ENCODE data around the gene DYNC1H1. TPM values are rescaled to one million over a fixed set of nuclear protein-coding genes. Genes with fewer than 3 reads are reported as not detected.

DYNC1H1 gene
- total RNA-seq, 1 donor from 2014 or later = 237 TPM

DNA sequence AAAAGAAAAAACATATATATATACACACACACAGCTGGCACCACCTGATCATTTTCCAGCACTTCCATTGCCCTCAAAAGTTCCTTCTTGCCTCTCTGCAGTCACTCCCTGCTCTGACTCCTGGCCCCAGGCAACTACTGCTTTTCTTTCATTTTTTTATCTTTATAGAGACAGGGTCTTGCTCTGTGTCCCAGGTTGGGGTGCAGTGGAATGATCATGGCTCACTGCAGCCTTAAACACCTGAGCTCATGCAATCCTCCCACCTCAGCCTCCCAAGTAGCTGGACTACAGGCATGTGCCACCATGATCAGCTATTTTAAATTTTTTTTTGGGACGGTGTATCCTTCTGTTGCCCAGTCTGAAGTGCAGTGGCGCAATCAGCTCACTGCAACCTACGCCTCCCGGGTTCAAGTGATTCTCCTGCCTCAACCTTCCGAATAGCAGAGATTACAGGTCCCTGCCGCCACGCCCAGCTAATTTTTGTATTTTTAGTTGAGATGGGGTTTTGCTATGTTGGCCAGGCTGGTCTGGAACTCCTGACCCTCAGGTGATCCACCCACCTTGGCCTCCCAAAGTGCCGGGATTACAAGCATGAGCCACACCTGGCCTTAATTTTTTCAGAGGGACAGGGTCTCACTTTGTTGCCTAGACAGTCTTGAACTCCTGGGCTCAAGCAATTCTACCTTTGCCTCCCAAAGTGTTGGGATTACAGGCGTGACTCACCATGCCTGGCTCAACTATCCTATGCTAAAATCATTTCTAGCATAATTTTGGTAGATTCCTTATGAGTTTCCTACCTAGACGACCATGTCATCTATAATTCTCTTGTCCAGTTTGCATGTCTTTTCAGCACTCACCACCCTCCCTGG lies 114.7 kb downstream of the DYNC1H1 start:
- H3K4me2 ChIP-seq = no peak overlapping the region
- H3K27ac ChIP-seq = no peak overlapping the region
- peaks cover 67% of the 10 kb centered on the region for H3F3A ChIP-seq (ENCODE audit: low read depth)
- H2AFZ ChIP-seq (replicated peaks) = no peak overlapping the region
- H4K20me1 ChIP-seq (ENCODE audit: low read depth) = peaks cover 31% of the 10 kb centered on the region
- Mint-ChIP-seq H3K4me1 (peaks cover 21% of the 10 kb centered on the region), H3K9me3 (peaks cover 2% of the 10 kb centered on the region), H3K4me3 (no peak overlapping the region), H3K27me3 (ENCODE audit: insufficient read depth, low read depth) (peaks cover 4% of the 10 kb centered on the region), H3K36me3 (peaks cover 52% of the 10 kb centered on the region), H3K27ac (no peak overlapping the region)
- no peak for TF ChIP-seq EZH2phosphoT487 (IDR thresholded peaks at IDR 0.05)
- TF ChIP-seq EZH2 (IDR thresholded peaks at IDR 0.05) = no peak
- TF ChIP-seq, protein P1, sequence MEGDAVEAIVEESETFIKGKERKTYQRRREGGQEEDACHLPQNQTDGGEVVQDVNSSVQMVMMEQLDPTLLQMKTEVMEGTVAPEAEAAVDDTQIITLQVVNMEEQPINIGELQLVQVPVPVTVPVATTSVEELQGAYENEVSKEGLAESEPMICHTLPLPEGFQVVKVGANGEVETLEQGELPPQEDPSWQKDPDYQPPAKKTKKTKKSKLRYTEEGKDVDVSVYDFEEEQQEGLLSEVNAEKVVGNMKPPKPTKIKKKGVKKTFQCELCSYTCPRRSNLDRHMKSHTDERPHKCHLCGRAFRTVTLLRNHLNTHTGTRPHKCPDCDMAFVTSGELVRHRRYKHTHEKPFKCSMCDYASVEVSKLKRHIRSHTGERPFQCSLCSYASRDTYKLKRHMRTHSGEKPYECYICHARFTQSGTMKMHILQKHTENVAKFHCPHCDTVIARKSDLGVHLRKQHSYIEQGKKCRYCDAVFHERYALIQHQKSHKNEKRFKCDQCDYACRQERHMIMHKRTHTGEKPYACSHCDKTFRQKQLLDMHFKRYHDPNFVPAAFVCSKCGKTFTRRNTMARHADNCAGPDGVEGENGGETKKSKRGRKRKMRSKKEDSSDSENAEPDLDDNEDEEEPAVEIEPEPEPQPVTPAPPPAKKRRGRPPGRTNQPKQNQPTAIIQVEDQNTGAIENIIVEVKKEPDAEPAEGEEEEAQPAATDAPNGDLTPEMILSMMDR (IDR thresholded peaks at IDR 0.05) = no peak
- no peak for DNase-seq (ENCODE audit: low spot score)
- no peak overlapping the region for H3K9ac ChIP-seq
- H3K36me3 ChIP-seq = peaks cover 30% of the 10 kb centered on the region
- peaks cover 27% of the 10 kb centered on the region for H3K79me2 ChIP-seq (ENCODE audit: low read depth)
- H3K9me3 ChIP-seq (ENCODE audit: low read depth) = no peaks in the 10 kb centered on the region
- H3K27me3 ChIP-seq = no peaks in the 10 kb centered on the region
- H3K4me3 ChIP-seq = no peak overlapping the region
- peaks cover 19% of the 10 kb centered on the region for H3K4me1 ChIP-seq

DNA sequence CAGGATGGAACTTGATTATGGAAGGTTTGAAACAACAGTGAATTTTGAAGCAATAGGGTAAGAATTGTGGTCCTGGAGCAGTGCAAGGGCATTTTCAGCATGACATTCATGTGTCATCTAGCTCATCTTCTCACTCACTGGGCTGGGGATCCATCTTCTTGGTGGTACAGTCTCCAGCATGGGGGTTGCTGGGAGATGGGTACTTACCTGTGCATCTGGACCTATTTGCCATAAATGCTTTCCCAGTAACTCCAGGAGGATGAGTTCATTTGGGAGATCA lies 115.3 kb downstream of the DYNC1H1 start:
- no peaks in the 10 kb centered on the region for H3K9me3 Mint-ChIP-seq
- Histone ChIP-seq H3K9ac (no peak overlapping the region), H3K27me3 (no peaks in the 10 kb centered on the region), H3K27ac (no peak overlapping the region), H3K79me2 (ENCODE audit: low read depth) (peaks cover 32% of the 10 kb centered on the region), H3K36me3 (peaks cover 36% of the 10 kb centered on the region), H3K4me2 (no peak overlapping the region), H3K9me3 (ENCODE audit: low read depth) (no peaks in the 10 kb centered on the region), H3F3A (ENCODE audit: low read depth) (peaks cover 73% of the 10 kb centered on the region), H3K4me3 (no peak overlapping the region), H2AFZ (replicated peaks) (no peak overlapping the region), H3K4me1 (peaks cover 23% of the 10 kb centered on the region), H4K20me1 (ENCODE audit: low read depth) (peaks cover 37% of the 10 kb centered on the region)
- H3K4me1 Mint-ChIP-seq = peaks cover 26% of the 10 kb centered on the region
- no peak for DNase-seq (ENCODE audit: low spot score)
- TF ChIP-seq EZH2phosphoT487 (IDR thresholded peaks at IDR 0.05) = no peak
- TF ChIP-seq EZH2 (IDR thresholded peaks at IDR 0.05) = no peak
- TF ChIP-seq, protein P1 (IDR thresholded peaks at IDR 0.05) = no peak
- H3K27me3 Mint-ChIP-seq (ENCODE audit: insufficient read depth, low read depth) = peaks cover 4% of the 10 kb centered on the region
- peaks cover 51% of the 10 kb centered on the region for H3K36me3 Mint-ChIP-seq
- H3K4me3 Mint-ChIP-seq = no peak overlapping the region
- no peak overlapping the region for H3K27ac Mint-ChIP-seq

DNA sequence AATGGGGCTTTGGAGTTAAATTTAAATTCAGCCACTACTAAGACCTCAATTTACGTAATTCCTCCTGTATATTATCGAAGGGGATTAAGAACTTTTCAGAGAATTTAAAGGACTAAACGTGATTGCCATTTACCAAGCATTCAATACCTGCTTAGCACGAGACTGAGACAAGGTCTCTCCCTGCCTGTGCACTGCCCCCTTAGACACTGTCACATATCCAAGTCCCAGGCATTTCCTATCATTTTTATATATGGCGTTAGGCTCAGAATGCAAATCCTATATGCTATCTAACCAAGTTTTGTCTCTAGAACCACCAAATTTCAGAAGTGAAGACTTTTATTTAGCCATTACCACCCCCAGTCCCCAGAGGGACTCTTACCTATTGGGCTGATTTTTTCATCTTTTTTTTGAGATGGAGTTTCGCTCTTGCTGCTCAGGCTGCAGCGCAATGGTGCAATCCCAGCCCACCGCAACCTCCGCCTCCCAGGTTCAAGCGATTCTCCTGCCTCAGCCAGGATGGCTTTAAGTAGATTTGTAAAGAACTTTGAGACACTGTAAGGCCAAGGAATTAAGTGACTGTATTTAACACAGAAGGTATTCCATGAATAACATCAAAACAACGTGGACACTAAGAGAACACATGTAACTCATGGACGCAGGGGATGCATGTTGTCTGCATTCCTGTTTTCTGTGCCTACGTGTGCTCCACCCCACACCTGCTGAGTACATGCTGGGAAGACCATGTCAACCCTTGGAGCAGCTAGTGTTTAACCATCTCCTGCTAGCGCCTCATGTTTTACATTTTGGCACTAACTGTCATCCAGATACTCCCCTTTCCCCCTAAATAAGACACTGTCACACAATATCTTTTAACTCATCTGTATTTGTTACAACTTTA lies 116.1 kb downstream of the DYNC1H1 start:
- no peaks in the 10 kb centered on the region for H3K9me3 Mint-ChIP-seq
- no peak overlapping the region for H2AFZ ChIP-seq (replicated peaks)

More for the DNA sequence above, 116.1 kb downstream of the DYNC1H1 start:
- H3K27me3 ChIP-seq = no peaks in the 10 kb centered on the region
- Mint-ChIP-seq H3K27ac (no peak overlapping the region), H3K27me3 (ENCODE audit: insufficient read depth, low read depth) (peaks cover 4% of the 10 kb centered on the region), H3K36me3 (peaks cover 56% of the 10 kb centered on the region), H3K4me3 (no peak overlapping the region), H3K4me1 (peaks cover 34% of the 10 kb centered on the region)
- DNase-seq (ENCODE audit: low spot score) = no peak
- no peak overlapping the region for H3K9ac ChIP-seq
- peaks cover 79% of the 10 kb centered on the region for H3F3A ChIP-seq (ENCODE audit: low read depth)
- H4K20me1 ChIP-seq (ENCODE audit: low read depth) = peaks cover 45% of the 10 kb centered on the region
- no peaks in the 10 kb centered on the region for H3K9me3 ChIP-seq (ENCODE audit: low read depth)
- no peak overlapping the region for H3K4me2 ChIP-seq
- no peak overlapping the region for H3K4me3 ChIP-seq
- H3K36me3 ChIP-seq = peaks cover 43% of the 10 kb centered on the region
- TF ChIP-seq EZH2phosphoT487 (IDR thresholded peaks at IDR 0.05) = no peak
- no peak for TF ChIP-seq EZH2 (IDR thresholded peaks at IDR 0.05)
- TF ChIP-seq, protein P1 (IDR thresholded peaks at IDR 0.05) = no peak
- H3K27ac ChIP-seq = no peak overlapping the region
- H3K4me1 ChIP-seq = peaks cover 31% of the 10 kb centered on the region
- H3K79me2 ChIP-seq (ENCODE audit: low read depth) = peaks cover 40% of the 10 kb centered on the region
